Measurements from ENCODE around the gene RHOT2.

- TF ChIP-seq CTCF (IDR thresholded peaks at IDR 0.05) (no peak), EP300 (IDR thresholded peaks at IDR 0.05) (no peak)
These were observed 36.8 kb downstream of the RHOT2 start for GRCh38 chr16:704552-705380.
